HCT116 (cell line): Measurements from ENCODE around the gene ADRM1. TPM values are rescaled to one million over a fixed set of nuclear protein-coding genes. Genes with fewer than 3 reads are reported as not detected.

ENCODE experiments used
- ATAC-seq: fragments of 200-7000 bp; cut with Tn5 transposase; 2 replicates; pipeline ENCODE4 v1.9.1; 2020; ENCODE audit warnings: mild to moderate bottlenecking, moderate library complexity
- BruUV-seq: library from RNA; stranded (reverse); fragments of 400-500 nt; replicated peaks from 2 replicates; lab custom pipeline; 2021; lab: Mats Ljungman, UMichigan
- CTCF ChIA-PET: fragments of 300-600 bp; sonication (Branson Sonifier 250); formaldehyde crosslinking; loops from one replicate; lab custom pipeline; 2021; ENCODE audit warnings: antibody characterized with exemption; lab: Charles Lee
- POLR2A ChIA-PET: fragments of 300-600, 350-600 bp; sonication (Branson Sonifier 250); formaldehyde crosslinking; loops from one replicate; lab custom pipeline; 2021; ENCODE audit warnings: antibody characterized with exemption; lab: Charles Lee
- RAD21 ChIA-PET, 2 experiments: fragments of 300-600 bp; sonication (Branson Sonifier 250); formaldehyde crosslinking; loops; one replicate each; lab custom pipeline; 2023; ENCODE audit warnings: low total read pairs in 2 of 2; ENCODE audit not compliant: uncharacterized antibody in 2 of 2, unreplicated experiment in 2 of 2, low non-redundant PET in 1 of 2; lab: Charles Lee
- DNase-seq: peaks from one replicate; pipeline ENCODE4 v3.0.0-alpha.2; 2010; ENCODE audit warnings: low read depth, low spot score
- H2AFZ ChIP-seq: fragments of 200-600 bp; shearing (Covaris generic), sonication (generic); 2 replicates; pipeline ENCODE4 v1.6.1; 2017; ENCODE audit warnings: low read depth, mixed run types, mixed read lengths, antibody characterized with exemption, low read length; ENCODE audit not compliant: poor library complexity, severe bottlenecking
- H3K27ac ChIP-seq: 2 replicates; pipeline ENCODE4 v1.5.1; 2012; ENCODE audit warnings: low read depth, low read length
- H3K27me3 ChIP-seq: fragments of 200-600 bp; sonication (generic); 2 replicates; pipeline ENCODE4 v1.6.1; 2016; ENCODE audit warnings: mixed run types, low read length, mixed read lengths; ENCODE audit not compliant: insufficient read depth
- H3K36me3 ChIP-seq, 2 experiments: fragments of 200-500 bp in 1 of 2; fragments of 200-600 bp in 1 of 2; sonication (Bioruptor generic) in 1 of 2; sonication (generic) in 1 of 2; 2 replicates each; pipeline versions ENCODE4 v1.5.1 to v1.6.1; 2014 to 2016; ENCODE audit warnings: low read length in 2 of 2, inconsistent platforms in 1 of 2, mixed read lengths in 1 of 2, mixed run types in 1 of 2; ENCODE audit not compliant: insufficient read depth in 2 of 2, control insufficient read depth in 1 of 2
- H3K4me1 ChIP-seq, 2 experiments: fragments of 200-600 bp in 1 of 2; sonication (generic) in 1 of 2; 2 replicates each; pipeline versions ENCODE4 v1.5.1 to v1.6.1; 2012 to 2017; ENCODE audit warnings: low read length in 2 of 2, inconsistent platforms in 1 of 2, mild to moderate bottlenecking in 1 of 2, mixed read lengths in 1 of 2, mixed run types in 1 of 2, moderate library complexity in 1 of 2; ENCODE audit not compliant: insufficient read depth in 2 of 2, control insufficient read depth in 1 of 2
- H3K4me2 ChIP-seq: fragments of 200-600 bp; sonication (generic); 2 replicates; pipeline ENCODE4 v1.6.1; 2017; ENCODE audit warnings: mixed run types, low read length, mixed read lengths
- H3K4me3 ChIP-seq, 2 experiments: fragments of 200-600 bp in 1 of 2; sonication (generic) in 1 of 2; replicated peaks in 1 of 2; 2 replicates each; pipeline ENCODE4 v1.5.1; 2011 to 2016; ENCODE audit warnings: low read length in 2 of 2, control low read depth in 1 of 2, low read depth in 1 of 2, mild to moderate bottlenecking in 1 of 2, mixed read lengths in 1 of 2, mixed run types in 1 of 2
- H3K79me2 ChIP-seq: fragments of 200-600 bp; sonication (generic); 2 replicates; pipeline ENCODE4 v1.6.1; 2017; ENCODE audit warnings: mild to moderate bottlenecking, mixed run types, low read length, moderate library complexity, mixed read lengths; ENCODE audit not compliant: insufficient read depth
- H3K9ac ChIP-seq: fragments of 200-600 bp; sonication (generic); 2 replicates; pipeline ENCODE4 v1.6.1; 2016; ENCODE audit warnings: low read length, mixed read lengths
- H3K9me2 ChIP-seq: fragments of 200-600 bp; sonication (generic), shearing (Covaris generic); 2 replicates; pipeline ENCODE4 v1.6.1; 2017; ENCODE audit warnings: mixed run types, mild to moderate bottlenecking, moderate library complexity; ENCODE audit not compliant: insufficient read depth
- H3K9me3 ChIP-seq, 2 experiments: fragments of 200-500 bp in 1 of 2; fragments of 200-600 bp in 1 of 2; sonication (Bioruptor generic) in 1 of 2; sonication (generic) in 1 of 2; 2 replicates each; pipeline ENCODE4 v1.6.1; 2014 to 2017; ENCODE audit warnings: low read length in 2 of 2, mixed read lengths in 2 of 2, inconsistent platforms in 1 of 2, low read depth in 1 of 2, mild to moderate bottlenecking in 1 of 2, mixed run types in 1 of 2, moderate library complexity in 1 of 2; ENCODE audit not compliant: control insufficient read depth in 1 of 2, insufficient read depth in 1 of 2
- H4K20me1 ChIP-seq: fragments of 200-600 bp; sonication (generic), shearing (Covaris generic); 2 replicates; pipeline ENCODE4 v1.6.1; 2017; ENCODE audit warnings: mixed run types, mild to moderate bottlenecking, moderate library complexity; ENCODE audit not compliant: insufficient read depth
- ATF3 ChIP-seq: IDR thresholded peaks from 2 replicates; pipeline ENCODE4 v1.6.1; 2012
- CBX3 ChIP-seq: IDR thresholded peaks from 2 replicates; pipeline ENCODE4 v1.6.1; 2012; ENCODE audit warnings: low read depth
- CEBPB ChIP-seq: IDR thresholded peaks from 2 replicates; pipeline ENCODE4 v1.6.1; 2012; ENCODE audit warnings: low read depth
- CTCF ChIP-seq, 3 experiments: fragments of 200-600 bp in 1 of 3; sonication (generic) in 1 of 3; IDR thresholded peaks in 2 of 3; conservative IDR thresholded peaks in 1 of 3; 2 replicates each; pipeline ENCODE4 v1.5.1; 2012 to 2017; ENCODE audit warnings: low read depth in 2 of 3, low read length in 2 of 3, antibody characterized with exemption in 1 of 3, borderline replicate concordance in 1 of 3, control low read depth in 1 of 3, mild to moderate bottlenecking in 1 of 3, mixed read lengths in 1 of 3, mixed run types in 1 of 3, moderate library complexity in 1 of 3; ENCODE audit not compliant: insufficient read depth in 1 of 3
- EGR1 ChIP-seq: IDR thresholded peaks from 2 replicates; pipeline ENCODE4 v1.6.1; 2012; ENCODE audit warnings: low read depth
- ELF1 ChIP-seq: IDR thresholded peaks from 2 replicates; pipeline ENCODE4 v1.6.1; 2012; ENCODE audit warnings: low read depth, borderline replicate concordance
- EZH2 ChIP-seq: fragments of 200-600 bp; sonication (generic); IDR thresholded peaks from 2 replicates; pipeline ENCODE4 v1.6.1; 2017; ENCODE audit warnings: antibody characterized with exemption, mixed run types
- FOSL1 ChIP-seq: IDR thresholded peaks from 2 replicates; pipeline ENCODE4 v1.6.1; 2012; ENCODE audit warnings: low read depth
- JUND ChIP-seq: IDR thresholded peaks from 2 replicates; pipeline ENCODE4 v1.6.1; 2012
- POLR2A ChIP-seq: IDR thresholded peaks from 2 replicates; pipeline ENCODE4 v1.7.0; 2011; ENCODE audit warnings: borderline replicate concordance; ENCODE audit not compliant: insufficient read depth, insufficient read length; ENCODE audit errors: extremely low read depth
- POLR2AphosphoS5 ChIP-seq: IDR thresholded peaks from 2 replicates; pipeline ENCODE4 v1.6.1; 2011; ENCODE audit warnings: mild to moderate bottlenecking, low read depth, low read length, moderate library complexity
- RAD21 ChIP-seq: IDR thresholded peaks from 2 replicates; pipeline ENCODE4 v1.6.1; 2012; ENCODE audit warnings: low read depth, mild to moderate bottlenecking
- REST ChIP-seq: IDR thresholded peaks from 2 replicates; pipeline ENCODE4 v1.6.1; 2012; ENCODE audit warnings: low read depth
- SIN3A ChIP-seq: IDR thresholded peaks from 2 replicates; pipeline ENCODE4 v1.6.1; 2012; ENCODE audit warnings: low read depth
- SP1 ChIP-seq: IDR thresholded peaks from 2 replicates; pipeline ENCODE4 v1.6.1; 2012; ENCODE audit warnings: low read depth
- SRF ChIP-seq: IDR thresholded peaks from 2 replicates; pipeline ENCODE4 v1.6.1; 2012; ENCODE audit warnings: low read depth
- TCF7L2 ChIP-seq: IDR thresholded peaks from 2 replicates; pipeline ENCODE4 v1.7.0; 2011; ENCODE audit warnings: borderline replicate concordance, inconsistent platforms; ENCODE audit not compliant: insufficient read depth, insufficient read length; ENCODE audit errors: extremely low read depth
- ZFX ChIP-seq: fragments of 450-650 bp; IDR thresholded peaks from 2 replicates; pipeline ENCODE4 v1.6.1; 2017
- ZNF274 ChIP-seq: fragments of 200-500 bp; sonication (Bioruptor generic); IDR thresholded peaks from 2 replicates; pipeline ENCODE4 v1.6.1; 2014; ENCODE audit warnings: mild to moderate bottlenecking, low read depth, low read length, inconsistent platforms
- intact Hi-C: fragments of 100-400 bp; cut with micrococcal nuclease; formaldehyde crosslinking; loops from 2 replicates; pipeline ENCODE4 v1.10.0; 2022
- total RNA-seq: library from RNA; stranded (reverse); gene quantifications from one replicate; pipeline ENCODE4 v1.2.1, GENCODE V29; 2021; ENCODE audit not compliant: unreplicated experiment
- TF ChIP-seq, protein P1 (sequence below): IDR thresholded peaks from 2 replicates; pipeline ENCODE4 v1.6.1; 2012

The ADRM1 gene
- total RNA-seq, 1 experiment from 2014 or later = 158 TPM

DNA sequence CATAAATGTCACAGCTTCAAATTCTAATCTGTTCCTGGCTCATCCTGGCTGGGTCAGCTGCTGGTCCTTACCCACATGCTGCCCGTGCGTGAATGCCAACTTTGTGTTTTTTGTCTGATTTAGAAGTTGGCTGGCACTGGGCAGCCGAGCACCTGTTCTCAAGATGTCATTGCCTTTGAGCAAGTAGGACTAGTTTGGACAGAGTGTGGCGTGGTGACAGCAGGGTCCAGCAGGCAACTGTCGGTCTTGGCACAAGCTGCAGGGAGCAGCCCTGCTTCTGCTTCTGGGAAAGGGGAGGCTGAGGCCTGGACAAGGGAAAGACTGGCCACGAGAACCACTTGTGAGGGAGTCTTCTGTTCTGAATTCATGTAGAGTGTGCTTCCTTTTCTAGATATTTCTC is 26.4 kb upstream of the ADRM1 start:
- ATAC-seq (no peak), DNase-seq (no peak)
- Histone ChIP-seq H3K9me2 (no peaks in the 10 kb centered on the region), H4K20me1 (no peaks in the 10 kb centered on the region), H3K27me3 (no peaks in the 10 kb centered on the region), H3K4me3 (no peak overlapping the region), H3K79me2 (no peaks in the 10 kb centered on the region), H3K4me2 (no peak overlapping the region), H3K36me3 (peaks cover 3 to 11% of the 10 kb centered on the region in 2 experiments; a peak in 2 of 4 replicates), H3K9ac (no peak overlapping the region), H2AFZ (no peak overlapping the region), H3K9me3 (no peaks in the 10 kb centered on the region), H3K4me1 (no peaks in the 10 kb centered on the region), H3K27ac (no peak overlapping the region)
- TF ChIP-seq JUND = no peak
- TF ChIP-seq, protein P1, sequence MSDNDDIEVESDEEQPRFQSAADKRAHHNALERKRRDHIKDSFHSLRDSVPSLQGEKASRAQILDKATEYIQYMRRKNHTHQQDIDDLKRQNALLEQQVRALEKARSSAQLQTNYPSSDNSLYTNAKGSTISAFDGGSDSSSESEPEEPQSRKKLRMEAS = no peak
- no peak for TF ChIP-seq CTCF (IDR thresholded peaks at IDR 0.05 in 2 of 3, conservative IDR thresholded peaks at IDR 0.05 in 1 of 3; ENCODE audit: borderline replicate concordance in 1 of 3, insufficient read depth in 1 of 3, low read depth in 2 of 3, low read length in 2 of 3)
- no peak for TF ChIP-seq SP1
- TF ChIP-seq EZH2 = no peak
- no peak for TF ChIP-seq RAD21
- no peak for TF ChIP-seq CBX3
- no peak for TF ChIP-seq SIN3A
- no peak for TF ChIP-seq SRF
- no peak for TF ChIP-seq ZNF274
- TF ChIP-seq FOSL1 = no peak
- TF ChIP-seq POLR2A = no peak
- no peak for TF ChIP-seq REST
- TF ChIP-seq EGR1 = no peak
- TF ChIP-seq ATF3 = no peak
- no peak for TF ChIP-seq ZFX
- no peak for TF ChIP-seq TCF7L2
- TF ChIP-seq ELF1 = no peak
- TF ChIP-seq CEBPB = no peak
- no peak for TF ChIP-seq POLR2AphosphoS5
- ChIA-PET CTCF (no interaction called here), POLR2A (no interaction called here), RAD21 (no interaction called here)
- intact Hi-C loops = no loop called here
- BruUV-seq = no TSS peak
